ENCODE measurements around the gene LRRC72.
"Not testable (repeated sequence)": the region's sequence is repeated elsewhere in the genome, so short reads cannot be mapped to it uniquely, and the experiment has no call there.

Gene LRRC72

GRCh38 chr7:16581286-16581685 lies 54.7 kb downstream of the LRRC72 start:
- DNase-seq (ENCODE audit: low read depth) = no peak

GRCh38 chr7:16583834-16584233 lies 57.2 kb downstream of the LRRC72 start:
- no peak for DNase-seq (ENCODE audit: low read depth)

GRCh38 chr7:16585540-16585939 lies 58.9 kb downstream of the LRRC72 start:
- no peak for DNase-seq (ENCODE audit: low read depth)

GRCh38 chr7:16586081-16586874 lies 59.7 kb downstream of the LRRC72 start:
- DNase-seq (ENCODE audit: low read depth) = no peak

GRCh38 chr7:16587129-16587528 lies 60.5 kb downstream of the LRRC72 start:
- DNase-seq (ENCODE audit: low read depth) = no peak

GRCh38 chr7:16587790-16588189 lies 61.2 kb downstream of the LRRC72 start:
- DNase-seq (ENCODE audit: low read depth) = no peak

GRCh38 chr7:16589881-16590280 lies 63.3 kb downstream of the LRRC72 start:
- DNase-seq (ENCODE audit: low read depth) = no peak

GRCh38 chr7:16590424-16590823 lies 63.8 kb downstream of the LRRC72 start:
- DNase-seq (ENCODE audit: low read depth) = no peak

GRCh38 chr7:16592395-16592794 lies 65.8 kb downstream of the LRRC72 start:
- no peak for DNase-seq (ENCODE audit: low read depth)

- peak; percentile 47 for DNase-seq (ENCODE audit: low read depth)
These were observed 67.4 kb downstream of the LRRC72 start for GRCh38 chr7:16594061-16594460.

- no peak for DNase-seq (ENCODE audit: low read depth)
These were observed 68.1 kb downstream of the LRRC72 start for GRCh38 chr7:16594676-16595075.

- not testable (repeated sequence) for DNase-seq (ENCODE audit: low read depth)
These were observed 69.0 kb downstream of the LRRC72 start for GRCh38 chr7:16595596-16595995.

- DNase-seq (ENCODE audit: low read depth) = no peak
These were observed 71.4 kb downstream of the LRRC72 start for GRCh38 chr7:16598015-16598414.

- no peak for DNase-seq (ENCODE audit: low read depth)
These were observed 73.2 kb downstream of the LRRC72 start for GRCh38 chr7:16599860-16600259.

GRCh38 chr7:16603633-16604032 lies 77.0 kb downstream of the LRRC72 start:
- DNase-seq (ENCODE audit: low read depth) = no peak

GRCh38 chr7:16604054-16604453 lies 77.4 kb downstream of the LRRC72 start:
- peak; percentile 29 for DNase-seq (ENCODE audit: low read depth)

- no peak for DNase-seq (ENCODE audit: low read depth)
These were observed 80.1 kb downstream of the LRRC72 start for GRCh38 chr7:16606704-16607103.

GRCh38 chr7:16609842-16610450 lies 83.3 kb downstream of the LRRC72 start:
- no peak for DNase-seq (ENCODE audit: low read depth)

GRCh38 chr7:16611711-16612110 lies 85.1 kb downstream of the LRRC72 start:
- no peak for DNase-seq (ENCODE audit: low read depth)

- DNase-seq (ENCODE audit: low read depth) = no peak
These were observed 88.6 kb downstream of the LRRC72 start for GRCh38 chr7:16615228-16615627.

GRCh38 chr7:16616122-16616521 lies 89.5 kb downstream of the LRRC72 start:
- DNase-seq (ENCODE audit: low read depth) = no peak

GRCh38 chr7:16616542-16616941 lies 89.9 kb downstream of the LRRC72 start:
- DNase-seq (ENCODE audit: low read depth) = no peak

- peak; percentile 60 for DNase-seq (ENCODE audit: low read depth)
These were observed 93.4 kb downstream of the LRRC72 start for GRCh38 chr7:16619979-16620408.

GRCh38 chr7:16626388-16626787 lies 99.8 kb downstream of the LRRC72 start:
- no peak for DNase-seq (ENCODE audit: low read depth)

Data from ELR (cell line).